ENCODE results near the gene EXOC6. TPM values are rescaled to one million over a fixed set of nuclear protein-coding genes. Genes with fewer than 3 reads are reported as not detected.

Gene EXOC6
- total RNA-seq, 2 experiments from 2014 or later, result 8.0 to 9.4 TPM

DNA sequence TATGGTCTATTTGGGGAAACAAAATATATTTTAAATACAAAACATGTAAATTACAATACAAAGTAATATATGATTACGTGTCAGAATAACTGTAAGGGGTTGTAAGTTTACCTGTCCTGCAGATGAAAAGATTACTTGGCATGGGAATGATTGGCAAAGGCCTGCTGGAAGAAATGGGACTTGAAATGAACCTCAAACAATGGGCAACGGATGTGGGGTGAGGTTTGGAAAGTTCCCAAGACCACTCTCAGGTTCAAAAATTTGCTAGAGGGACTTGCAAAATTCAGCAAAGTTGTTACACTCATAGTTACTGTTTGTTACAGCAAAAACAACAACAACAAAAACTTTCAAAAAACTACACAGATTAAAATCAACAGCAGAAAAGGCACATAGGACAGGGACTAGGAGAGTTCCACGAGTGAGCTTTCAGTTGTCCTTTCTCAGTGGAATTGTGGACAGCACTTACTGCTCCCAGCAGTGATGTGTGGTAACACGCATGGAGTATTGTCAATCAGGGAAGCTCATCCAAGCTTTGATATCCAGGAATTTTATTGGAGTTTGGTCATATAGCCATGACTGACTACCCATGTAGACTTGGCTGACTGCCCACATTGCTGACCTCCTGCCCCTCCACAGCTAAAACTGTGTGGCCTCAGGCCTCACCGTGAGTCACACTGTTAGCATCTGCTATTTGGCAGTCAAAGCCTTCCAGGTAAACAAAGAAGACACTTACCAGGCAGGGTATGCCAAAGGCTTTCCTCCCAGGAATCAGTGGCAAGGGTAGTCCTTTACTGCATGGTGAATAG is 43.8 kb downstream of the EXOC6 start:
- Histone ChIP-seq H3K36me3 (ENCODE audit: insufficient read depth, low read length) (no peaks in the 10 kb centered on the region), H4K20me1 (ENCODE audit: insufficient read depth, low read length) (no peaks in the 10 kb centered on the region), H3K4me3 (ENCODE audit: low read depth, low read length, poor library complexity, severe bottlenecking) (no peak overlapping the region), H3K4me1 (ENCODE audit: insufficient read depth, low read length, poor library complexity, severe bottlenecking) (no peaks in the 10 kb centered on the region), H3K27ac (ENCODE audit: low read depth, low read length, poor library complexity, severe bottlenecking) (no peak overlapping the region), H3K4me2 (ENCODE audit: low read length) (no peak overlapping the region), H3K9me3 (ENCODE audit: low read length) (no peaks in the 10 kb centered on the region), H3K9me2 (ENCODE audit: insufficient read depth, low read length) (no peaks in the 10 kb centered on the region), H3K79me2 (ENCODE audit: insufficient read depth, low read depth, low read length) (no peaks in the 10 kb centered on the region), H2AFZ (ENCODE audit: low read length) (no peak overlapping the region)
- intact Hi-C loops (cut with micrococcal nuclease; ENCODE audit: unreplicated experiment), result no loop called here
- no peak for DNase-seq (ENCODE audit: low spot score)
- ChIA-PET CTCF (ENCODE audit: unreplicated experiment) (no interaction called here), POLR2A (no interaction called here)
- TF ChIP-seq, protein P1, sequence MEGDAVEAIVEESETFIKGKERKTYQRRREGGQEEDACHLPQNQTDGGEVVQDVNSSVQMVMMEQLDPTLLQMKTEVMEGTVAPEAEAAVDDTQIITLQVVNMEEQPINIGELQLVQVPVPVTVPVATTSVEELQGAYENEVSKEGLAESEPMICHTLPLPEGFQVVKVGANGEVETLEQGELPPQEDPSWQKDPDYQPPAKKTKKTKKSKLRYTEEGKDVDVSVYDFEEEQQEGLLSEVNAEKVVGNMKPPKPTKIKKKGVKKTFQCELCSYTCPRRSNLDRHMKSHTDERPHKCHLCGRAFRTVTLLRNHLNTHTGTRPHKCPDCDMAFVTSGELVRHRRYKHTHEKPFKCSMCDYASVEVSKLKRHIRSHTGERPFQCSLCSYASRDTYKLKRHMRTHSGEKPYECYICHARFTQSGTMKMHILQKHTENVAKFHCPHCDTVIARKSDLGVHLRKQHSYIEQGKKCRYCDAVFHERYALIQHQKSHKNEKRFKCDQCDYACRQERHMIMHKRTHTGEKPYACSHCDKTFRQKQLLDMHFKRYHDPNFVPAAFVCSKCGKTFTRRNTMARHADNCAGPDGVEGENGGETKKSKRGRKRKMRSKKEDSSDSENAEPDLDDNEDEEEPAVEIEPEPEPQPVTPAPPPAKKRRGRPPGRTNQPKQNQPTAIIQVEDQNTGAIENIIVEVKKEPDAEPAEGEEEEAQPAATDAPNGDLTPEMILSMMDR (conservative IDR thresholded peaks at IDR 0.05; ENCODE audit: low read length), result no peak
- TF ChIP-seq EZH2phosphoT487 (IDR thresholded peaks at IDR 0.05; ENCODE audit: borderline replicate concordance, low read depth, low read length), result no peak
- BruUV-seq (replicated peaks), result no TSS peak

DNA sequence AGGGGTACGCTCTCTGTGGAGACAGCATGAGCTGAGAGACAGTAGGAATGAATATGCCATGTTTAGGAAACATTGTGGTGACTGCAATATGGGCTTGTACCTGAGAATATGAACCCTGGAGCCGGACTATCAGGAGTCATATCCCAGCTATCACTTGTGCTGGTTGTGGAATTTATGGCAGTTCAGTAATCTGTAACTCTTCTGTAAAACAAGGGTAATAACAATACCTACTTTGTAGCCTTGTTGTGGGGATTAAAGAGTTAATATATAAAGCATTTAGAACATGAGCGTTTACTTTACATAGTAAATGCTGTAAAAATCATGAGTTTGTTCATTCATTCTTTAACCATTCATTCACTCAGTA is 44.4 kb downstream of the EXOC6 start:
- Histone ChIP-seq H3K79me2 (ENCODE audit: insufficient read depth, low read depth, low read length) (no peaks in the 10 kb centered on the region), H2AFZ (ENCODE audit: low read length) (no peak overlapping the region), H3K4me3 (ENCODE audit: low read depth, low read length, poor library complexity, severe bottlenecking) (no peak overlapping the region), H3K9me2 (ENCODE audit: insufficient read depth, low read length) (no peaks in the 10 kb centered on the region), H3K4me1 (ENCODE audit: insufficient read depth, low read length, poor library complexity, severe bottlenecking) (no peaks in the 10 kb centered on the region), H3K9me3 (ENCODE audit: low read length) (no peaks in the 10 kb centered on the region), H4K20me1 (ENCODE audit: insufficient read depth, low read length) (no peaks in the 10 kb centered on the region), H3K4me2 (ENCODE audit: low read length) (no peak overlapping the region), H3K27ac (ENCODE audit: low read depth, low read length, poor library complexity, severe bottlenecking) (no peak overlapping the region), H3K36me3 (ENCODE audit: insufficient read depth, low read length) (no peaks in the 10 kb centered on the region)
- TF ChIP-seq, protein P1 (conservative IDR thresholded peaks at IDR 0.05; ENCODE audit: low read length), result no peak
- TF ChIP-seq EZH2phosphoT487 (IDR thresholded peaks at IDR 0.05; ENCODE audit: borderline replicate concordance, low read depth, low read length), result no peak
- BruUV-seq (replicated peaks), result no TSS peak
- POLR2A ChIA-PET, result no interaction called here
- CTCF ChIA-PET (ENCODE audit: unreplicated experiment), result no interaction called here
- intact Hi-C loops (cut with micrococcal nuclease; ENCODE audit: unreplicated experiment), result no loop called here
- DNase-seq (ENCODE audit: low spot score), result no peak

DNA sequence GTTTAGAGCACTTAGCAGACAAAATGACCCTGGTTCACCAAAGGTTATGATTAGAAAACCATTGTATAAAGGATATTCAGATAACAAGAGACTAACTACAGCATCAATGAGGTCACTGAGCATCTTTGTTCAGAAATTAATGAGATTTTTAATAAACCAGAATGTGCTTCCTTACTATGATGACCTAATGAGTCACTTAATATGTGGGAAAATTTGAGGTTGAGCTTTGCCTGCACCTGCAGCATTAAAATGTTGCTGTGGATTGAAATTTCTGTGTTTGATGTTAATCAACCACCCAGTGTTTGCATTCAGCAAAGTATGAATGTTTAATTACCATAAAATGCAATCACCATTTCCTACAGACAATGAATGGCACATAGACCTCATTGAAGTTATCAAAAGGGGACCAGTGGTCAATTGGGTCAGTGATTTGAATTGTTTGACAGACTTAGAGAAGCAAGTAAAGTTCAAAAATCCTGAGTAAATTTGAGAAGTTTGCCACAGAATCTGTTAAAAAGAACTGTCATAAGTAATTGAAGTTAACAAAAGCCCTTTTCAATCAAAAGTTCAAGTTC is 45.8 kb downstream of the EXOC6 start:
- BruUV-seq (replicated peaks), result no TSS peak
- no peaks in the 10 kb centered on the region for H3K9me3 ChIP-seq (ENCODE audit: low read length)
- H3K4me2 ChIP-seq (ENCODE audit: low read length), result no peak overlapping the region
- TF ChIP-seq EZH2phosphoT487 (IDR thresholded peaks at IDR 0.05; ENCODE audit: borderline replicate concordance, low read depth, low read length), result no peak
- TF ChIP-seq, protein P1 (conservative IDR thresholded peaks at IDR 0.05; ENCODE audit: low read length), result no peak
- ChIA-PET POLR2A (interaction anchor here (0.9 kb wide), 1 partner anchor 13 kb away, joined by 4 read pairs; no protein-coding TSS in a partner anchor), CTCF (ENCODE audit: unreplicated experiment) (no interaction called here)
- no peaks in the 10 kb centered on the region for H3K9me2 ChIP-seq (ENCODE audit: insufficient read depth, low read length)
- H3K79me2 ChIP-seq (ENCODE audit: insufficient read depth, low read depth, low read length), result no peaks in the 10 kb centered on the region
- no peak overlapping the region for H2AFZ ChIP-seq (ENCODE audit: low read length)
- no peak overlapping the region for H3K27ac ChIP-seq (ENCODE audit: low read depth, low read length, poor library complexity, severe bottlenecking)
- intact Hi-C loops (cut with micrococcal nuclease; ENCODE audit: unreplicated experiment), result no loop called here
- H3K4me1 ChIP-seq (ENCODE audit: insufficient read depth, low read length, poor library complexity, severe bottlenecking), result no peaks in the 10 kb centered on the region
- H3K4me3 ChIP-seq (ENCODE audit: low read depth, low read length, poor library complexity, severe bottlenecking), result no peak overlapping the region
- DNase-seq (ENCODE audit: low spot score), result no peak
- H4K20me1 ChIP-seq (ENCODE audit: insufficient read depth, low read length), result no peaks in the 10 kb centered on the region
- H3K36me3 ChIP-seq (ENCODE audit: insufficient read depth, low read length), result no peaks in the 10 kb centered on the region
